Measurements from ENCODE around the gene TTLL10. TPM values are rescaled to one million over a fixed set of nuclear protein-coding genes. Genes with fewer than 3 reads are reported as not detected.
"Not testable (repeated sequence)": the region's sequence is repeated elsewhere in the genome, so short reads cannot be mapped to it uniquely, and the experiment has no call there.

Gene TTLL10
- total RNA-seq, 1 experiment from 2014 or later = 6.6 TPM

- DNase-seq (ENCODE audit: low spot score) = no peak
Measured at GRCh38 chr1:1185101-1185765, 11.6 kb downstream of the TTLL10 start.

- no peak for DNase-seq (ENCODE audit: low spot score)
Measured at GRCh38 chr1:1187938-1188337, 14.3 kb downstream of the TTLL10 start.

- no peak for DNase-seq (ENCODE audit: low spot score)
Measured at GRCh38 chr1:1189111-1189510, 15.4 kb downstream of the TTLL10 start.

- no peak for DNase-seq (ENCODE audit: low spot score)
Measured at GRCh38 chr1:1191734-1192133, 18.1 kb downstream of the TTLL10 start.

- DNase-seq (ENCODE audit: low spot score) = no peak
Measured at GRCh38 chr1:1194723-1195122, 21.0 kb downstream of the TTLL10 start.

- not testable (repeated sequence) for DNase-seq (ENCODE audit: low spot score)
Measured at GRCh38 chr1:1195726-1196125, 22.0 kb downstream of the TTLL10 start.

- DNase-seq (ENCODE audit: low spot score) = no peak
Measured at GRCh38 chr1:1196431-1197187, 22.9 kb downstream of the TTLL10 start.

GRCh38 chr1:1197188-1197500 lies 23.5 kb downstream of the TTLL10 start:
- no peak for DNase-seq (ENCODE audit: low spot score)

- no peak for DNase-seq (ENCODE audit: low spot score)
Measured at GRCh38 chr1:1197551-1198422, 24.1 kb downstream of the TTLL10 start.

GRCh38 chr1:1198423-1199140 lies 24.9 kb downstream of the TTLL10 start:
- no peak for DNase-seq (ENCODE audit: low spot score)

- no peak for DNase-seq (ENCODE audit: low spot score)
Measured at GRCh38 chr1:1199141-1199960, 25.7 kb downstream of the TTLL10 start.

- no peak for DNase-seq (ENCODE audit: low spot score)
Measured at GRCh38 chr1:1199961-1200875, 26.5 kb downstream of the TTLL10 start.

GRCh38 chr1:1200876-1201810 lies 27.5 kb downstream of the TTLL10 start:
- no peak for DNase-seq (ENCODE audit: low spot score)

- no peak for DNase-seq (ENCODE audit: low spot score)
Measured at GRCh38 chr1:1202831-1203560, 29.3 kb downstream of the TTLL10 start.

GRCh38 chr1:1203561-1204424 lies 30.1 kb downstream of the TTLL10 start:
- no peak for DNase-seq (ENCODE audit: low spot score)

GRCh38 chr1:1204425-1204920 lies 30.8 kb downstream of the TTLL10 start:
- no peak for DNase-seq (ENCODE audit: low spot score)
